Activated T-cell treated with anti-CD3 and anti-CD28 coated beads, Interleukin-2, amount 50 U/mL, for 4 hours (primary cell): ENCODE measurements around the gene E2F4. TPM values are rescaled to one million over a fixed set of nuclear protein-coding genes. Genes with fewer than 3 reads are reported as not detected.

ENCODE experiments used
- ATAC-seq, 2 donors: fragments of 200-7000 bp; cut with Tn5 transposase; one replicate each; pipeline ENCODE4 v1.10.0; 2021
- DNase-seq: peaks from one replicate; pipeline ENCODE4 v3.0.0-alpha.2; 2020
- H3K27me3 Mint-ChIP-seq: one replicate; pipeline ENCODE4 v1.8.0; 2021; ENCODE audit warnings: low read depth, mixed read lengths
- H3K36me3 Mint-ChIP-seq: one replicate; pipeline ENCODE4 v1.8.0; 2022; ENCODE audit warnings: mixed read lengths; ENCODE audit not compliant: insufficient read depth
- H3K4me1 Mint-ChIP-seq: one replicate; pipeline ENCODE4 v1.8.0; 2021; ENCODE audit warnings: low read depth, mixed read lengths
- H3K4me3 Mint-ChIP-seq: one replicate; pipeline ENCODE4 v1.8.0; 2021; ENCODE audit warnings: mild to moderate bottlenecking, moderate library complexity, mixed read lengths
- H3K9me3 Mint-ChIP-seq: one replicate; pipeline ENCODE4 v1.8.0; 2021; ENCODE audit warnings: mixed read lengths
- total RNA-seq, 3 donors: library from RNA; stranded (reverse); gene quantifications; one replicate each; pipeline ENCODE4 v1.2.1, GENCODE V29; 2021

E2F4 gene
- total RNA-seq, 3 donors from 2014 or later: 195 to 201 (median 198) TPM

DNA sequence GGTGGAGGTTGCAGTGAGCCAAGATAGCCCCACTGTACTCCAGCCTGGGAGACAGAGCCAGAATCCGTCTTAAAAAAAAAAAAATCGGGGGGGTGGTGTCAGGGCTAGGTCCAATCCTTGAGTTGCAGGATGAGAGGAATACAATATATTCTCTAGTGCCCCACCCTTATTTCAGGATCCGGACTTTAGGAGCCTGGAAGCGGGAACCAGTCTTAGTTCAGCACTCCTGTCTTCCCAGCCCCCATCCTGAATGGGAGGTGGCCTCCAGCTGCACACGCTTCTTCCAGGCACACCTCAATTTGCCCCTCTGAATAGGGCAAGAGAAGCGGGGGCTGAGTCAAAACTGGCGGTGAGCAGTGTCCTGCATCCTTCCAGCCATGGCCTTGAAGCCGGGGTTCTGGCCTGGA, 53.7 kb downstream of the E2F4 start:
- peaks cover 54% of the 10 kb centered on the region for H3K4me1 Mint-ChIP-seq
- no peak for ATAC-seq
- H3K36me3 Mint-ChIP-seq: no peaks in the 10 kb centered on the region
- no peaks in the 10 kb centered on the region for H3K9me3 Mint-ChIP-seq
- H3K4me3 Mint-ChIP-seq: peak overlapping the region; percentile 90
- DNase-seq: no peak
- peaks cover 9% of the 10 kb centered on the region for H3K27me3 Mint-ChIP-seq

DNA sequence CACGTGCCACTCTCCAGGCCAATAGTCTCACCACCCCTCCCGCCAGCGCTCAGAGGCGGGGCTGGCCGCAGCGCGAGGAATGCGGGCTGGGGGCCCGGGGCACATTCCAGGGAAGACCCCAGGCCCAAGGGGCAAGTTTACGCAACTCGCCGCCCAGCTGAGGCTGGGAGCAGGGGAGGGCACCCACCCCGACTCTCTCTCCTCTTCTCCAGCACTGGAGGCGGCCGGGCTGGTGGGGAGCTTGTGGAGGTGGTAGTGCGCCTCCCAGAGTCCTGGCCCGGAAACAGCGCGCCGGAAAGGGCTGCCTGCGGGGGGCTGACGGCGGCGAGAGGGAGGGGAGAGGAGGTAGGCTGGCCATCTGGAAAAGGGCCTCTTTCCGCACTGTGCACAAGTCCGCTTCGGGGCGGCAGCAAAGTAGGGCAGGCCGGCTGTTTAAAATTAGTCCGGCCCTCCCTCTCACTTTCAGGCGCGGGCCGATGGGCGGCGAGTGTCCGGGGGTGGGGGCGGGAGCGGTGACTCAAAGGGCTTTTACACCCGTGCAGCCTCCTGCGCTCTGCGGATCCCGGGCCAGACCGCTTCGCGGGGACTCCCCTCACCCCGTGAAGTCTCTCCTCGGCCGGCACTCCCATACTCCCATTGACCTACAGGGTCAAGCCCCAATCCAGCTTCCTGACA, 54.3 kb downstream of the E2F4 start:
- Mint-ChIP-seq H3K9me3 (no peaks in the 10 kb centered on the region), H3K36me3 (no peaks in the 10 kb centered on the region), H3K4me3 (peak overlapping the region; percentile 90), H3K4me1 (peaks cover 52% of the 10 kb centered on the region), H3K27me3 (peaks cover 9% of the 10 kb centered on the region)
- DNase-seq: no peak
- no peak for ATAC-seq

- Mint-ChIP-seq H3K4me3 (peak overlapping the region; percentile 90), H3K9me3 (no peaks in the 10 kb centered on the region), H3K4me1 (peaks cover 49% of the 10 kb centered on the region), H3K36me3 (no peaks in the 10 kb centered on the region), H3K27me3 (peaks cover 9% of the 10 kb centered on the region)
- DNase-seq (peak; percentile 32), ATAC-seq (no peak)
These were observed 54.8 kb downstream of the E2F4 start for GRCh38 chr16:67246756-67247191.

- Mint-ChIP-seq H3K36me3 (no peaks in the 10 kb centered on the region), H3K27me3 (peaks cover 9% of the 10 kb centered on the region), H3K4me3 (peak within 1 kb of the TSS; percentile 90), H3K9me3 (no peaks in the 10 kb centered on the region), H3K4me1 (peaks cover 48% of the 10 kb centered on the region)
- peak; percentile 94 for DNase-seq
- ATAC-seq: peak; percentile 76 to 82
These were observed 55.5 kb downstream of the E2F4 start, which contains the start of gene FHOD1 for GRCh38 chr16:67247192-67248072. Gene FHOD1, minus strand, starts transcription at chr16:67247481. Its CDS starts 71 bp downstream, at chr16:67247410.

GRCh38 chr16:67248073-67248400, 56.1 kb downstream of the E2F4 start:
- peaks cover 9% of the 10 kb centered on the region for H3K27me3 Mint-ChIP-seq
- no peaks in the 10 kb centered on the region for H3K36me3 Mint-ChIP-seq
- no peak for ATAC-seq
- DNase-seq: no peak
- peak overlapping the region; percentile 90 for H3K4me3 Mint-ChIP-seq
- peaks cover 45% of the 10 kb centered on the region for H3K4me1 Mint-ChIP-seq
- H3K9me3 Mint-ChIP-seq: no peaks in the 10 kb centered on the region

Other genes starting within 250 kb of the E2F4 start
- under 1 TPM in 2 of 3 donors, not detected in 1; 0.10 to 0.30 TPM for gene CES3, start 230.9 kb upstream of the E2F4 start, total RNA-seq
- gene CES4A, start 203.6 kb upstream of the E2F4 start, total RNA-seq: 10 to 100 TPM in 1 of 3 donors, 1 to 10 TPM in 2; 6.2 to 10.7 (median 6.6) TPM
- gene CBFB, start 163.0 kb upstream of the E2F4 start, total RNA-seq: 100 to 1,000 TPM; 128 to 132 (median 129) TPM
- 10 to 100 TPM; 17.4 to 19.5 (median 18.6) TPM for gene PHAF1, start 82.2 kb upstream of the E2F4 start, total RNA-seq
- gene B3GNT9, start 41.2 kb upstream of the E2F4 start, total RNA-seq: 1 to 10 TPM; 1.3 to 1.9 (median 1.3) TPM
- gene TRADD, start 32.2 kb upstream of the E2F4 start, total RNA-seq: 10 to 100 TPM; 16.0 to 20.3 (median 17.4) TPM
- 1 to 10 TPM; 4.8 to 8.9 (median 6.1) TPM for gene FBXL8, start 32.2 kb upstream of the E2F4 start, total RNA-seq
- 1 to 10 TPM; 2.8 to 6.1 (median 4.0) TPM for gene HSF4, start 27.4 kb upstream of the E2F4 start, total RNA-seq
- gene NOL3, start 21.6 kb upstream of the E2F4 start, total RNA-seq: 1 to 10 TPM in 2 of 3 donors, under 1 TPM in 1; 0.99 to 3.7 (median 1.4) TPM
- 10 to 100 TPM; 10.1 to 15.5 (median 14.7) TPM for gene MATCAP1, start 8.2 kb upstream of the E2F4 start, total RNA-seq
- not detected for gene EXOC3L1, start 2.0 kb upstream of the E2F4 start, total RNA-seq
- 1 to 10 TPM; 5.1 to 5.9 (median 5.3) TPM for gene ELMO3, start 7.0 kb downstream of the E2F4 start, total RNA-seq
- gene TMEM208, start 35.0 kb downstream of the E2F4 start, total RNA-seq: 100 to 1,000 TPM; 109 to 130 (median 124) TPM
- gene FHOD1, start 55.3 kb downstream of the E2F4 start, total RNA-seq: 10 to 100 TPM; 64.0 to 86.6 (median 70.3) TPM
- 1 to 10 TPM; 3.2 to 4.0 (median 3.6) TPM for gene SLC9A5, start 56.8 kb downstream of the E2F4 start, total RNA-seq
- gene PLEKHG4, start 87.4 kb downstream of the E2F4 start, total RNA-seq: 10 to 100 TPM; 30.0 to 41.6 (median 37.0) TPM
- under 1 TPM in 2 of 3 donors, not detected in 1; 0.16 to 0.66 TPM for gene KCTD19, start 134.6 kb downstream of the E2F4 start, total RNA-seq
- gene LRRC36, start 134.7 kb downstream of the E2F4 start, total RNA-seq: not detected
- under 1 TPM in 1 of 3 donors, not detected in 2; 0.20 TPM for gene TPPP3, start 201.3 kb downstream of the E2F4 start, total RNA-seq
- gene ZDHHC1, start 224.3 kb downstream of the E2F4 start, total RNA-seq: under 1 TPM; 0.61 to 0.99 (median 0.79) TPM
- 1 to 10 TPM; 3.9 to 6.1 (median 5.2) TPM for gene HSD11B2, start 239.0 kb downstream of the E2F4 start, total RNA-seq